ENCODE data around the gene RCOR1. TPM values are rescaled to one million over a fixed set of nuclear protein-coding genes. Genes with fewer than 3 reads are reported as not detected.

RCOR1 gene
- total RNA-seq, 1 donor from 2014 or later: 23.9 TPM

GRCh38 chr14:102722646-102723045 lies 130.2 kb downstream of the RCOR1 start:
- Mint-ChIP-seq H3K27ac (no peak overlapping the region), H3K36me3 (ENCODE audit: low read depth) (peaks cover 65% of the 10 kb centered on the region), H3K4me3 (no peak overlapping the region), H3K9me3 (no peaks in the 10 kb centered on the region), H3K4me1 (ENCODE audit: low read depth) (no peaks in the 10 kb centered on the region), H3K27me3 (ENCODE audit: insufficient read depth) (no peaks in the 10 kb centered on the region)
- no peak for DNase-seq (ENCODE audit: low spot score)
- intact Hi-C loops (cut with micrococcal nuclease): no loop called here

- no peaks in the 10 kb centered on the region for H3K27me3 Mint-ChIP-seq (ENCODE audit: insufficient read depth)
- peaks cover 60% of the 10 kb centered on the region for H3K36me3 Mint-ChIP-seq (ENCODE audit: low read depth)
- DNase-seq (ENCODE audit: low spot score): no peak
- intact Hi-C loops (cut with micrococcal nuclease): no loop called here
- no peak overlapping the region for H3K4me3 Mint-ChIP-seq
- H3K9me3 Mint-ChIP-seq: no peaks in the 10 kb centered on the region
- no peaks in the 10 kb centered on the region for H3K4me1 Mint-ChIP-seq (ENCODE audit: low read depth)
- H3K27ac Mint-ChIP-seq: no peak overlapping the region
Measured at GRCh38 chr14:102723650-102724049, 131.2 kb downstream of the RCOR1 start.

GRCh38 chr14:102726191-102726949 lies 133.9 kb downstream of the RCOR1 start:
- H3K36me3 Mint-ChIP-seq (ENCODE audit: low read depth): peaks cover 46% of the 10 kb centered on the region
- no peaks in the 10 kb centered on the region for H3K9me3 Mint-ChIP-seq
- no peaks in the 10 kb centered on the region for H3K4me1 Mint-ChIP-seq (ENCODE audit: low read depth)
- no peak for DNase-seq (ENCODE audit: low spot score)
- intact Hi-C loops (cut with micrococcal nuclease): no loop called here
- no peaks in the 10 kb centered on the region for H3K27me3 Mint-ChIP-seq (ENCODE audit: insufficient read depth)
- H3K4me3 Mint-ChIP-seq: no peak overlapping the region
- no peak overlapping the region for H3K27ac Mint-ChIP-seq

- Mint-ChIP-seq H3K27ac (no peak overlapping the region), H3K4me3 (no peak overlapping the region), H3K4me1 (ENCODE audit: low read depth) (no peaks in the 10 kb centered on the region), H3K9me3 (no peaks in the 10 kb centered on the region), H3K27me3 (ENCODE audit: insufficient read depth) (no peaks in the 10 kb centered on the region), H3K36me3 (ENCODE audit: low read depth) (peaks cover 36% of the 10 kb centered on the region)
- intact Hi-C loops (cut with micrococcal nuclease): no loop called here
- no peak for DNase-seq (ENCODE audit: low spot score)
Measured at GRCh38 chr14:102727336-102728095, 135.1 kb downstream of the RCOR1 start.

GRCh38 chr14:102728501-102728900 lies 136.1 kb downstream of the RCOR1 start:
- H3K9me3 Mint-ChIP-seq: no peaks in the 10 kb centered on the region
- no peak overlapping the region for H3K27ac Mint-ChIP-seq

GRCh38 chr14:102729268-102729667 lies 136.8 kb downstream of the RCOR1 start:
- intact Hi-C loops (cut with micrococcal nuclease): no loop called here
- no peak for DNase-seq (ENCODE audit: low spot score)
- Mint-ChIP-seq H3K9me3 (no peaks in the 10 kb centered on the region), H3K27me3 (ENCODE audit: insufficient read depth) (no peaks in the 10 kb centered on the region), H3K27ac (no peak overlapping the region), H3K4me1 (ENCODE audit: low read depth) (no peaks in the 10 kb centered on the region), H3K4me3 (no peak overlapping the region), H3K36me3 (ENCODE audit: low read depth) (peaks cover 26% of the 10 kb centered on the region)

More at GRCh38 chr14:102728501-102728900, 136.1 kb downstream of the RCOR1 start:
- peaks cover 32% of the 10 kb centered on the region for H3K36me3 Mint-ChIP-seq (ENCODE audit: low read depth)
- DNase-seq (ENCODE audit: low spot score): no peak
- H3K4me1 Mint-ChIP-seq (ENCODE audit: low read depth): no peaks in the 10 kb centered on the region
- H3K4me3 Mint-ChIP-seq: no peak overlapping the region
- intact Hi-C loops (cut with micrococcal nuclease): no loop called here
- H3K27me3 Mint-ChIP-seq (ENCODE audit: insufficient read depth): no peaks in the 10 kb centered on the region

GRCh38 chr14:102729825-102730224 lies 137.4 kb downstream of the RCOR1 start:
- Mint-ChIP-seq H3K9me3 (no peaks in the 10 kb centered on the region), H3K36me3 (ENCODE audit: low read depth) (peaks cover 23% of the 10 kb centered on the region), H3K27ac (no peak overlapping the region), H3K4me1 (ENCODE audit: low read depth) (no peaks in the 10 kb centered on the region), H3K27me3 (ENCODE audit: insufficient read depth) (no peaks in the 10 kb centered on the region), H3K4me3 (no peak overlapping the region)
- no peak for DNase-seq (ENCODE audit: low spot score)
- intact Hi-C loops (cut with micrococcal nuclease): no loop called here

GRCh38 chr14:102731101-102731870 lies 138.8 kb downstream of the RCOR1 start:
- intact Hi-C loops (cut with micrococcal nuclease): no loop called here
- Mint-ChIP-seq H3K27me3 (ENCODE audit: insufficient read depth) (no peaks in the 10 kb centered on the region), H3K9me3 (no peaks in the 10 kb centered on the region), H3K36me3 (ENCODE audit: low read depth) (peaks cover 13% of the 10 kb centered on the region), H3K4me3 (no peak overlapping the region), H3K4me1 (ENCODE audit: low read depth) (no peaks in the 10 kb centered on the region), H3K27ac (no peak overlapping the region)
- DNase-seq (ENCODE audit: low spot score): no peak

GRCh38 chr14:102731871-102732800 lies 139.7 kb downstream of the RCOR1 start:
- Mint-ChIP-seq H3K4me3 (no peak overlapping the region), H3K27ac (no peak overlapping the region), H3K27me3 (ENCODE audit: insufficient read depth) (no peaks in the 10 kb centered on the region)

GRCh38 chr14:102732924-102733323 lies 140.5 kb downstream of the RCOR1 start:
- Mint-ChIP-seq H3K36me3 (ENCODE audit: low read depth) (peaks cover 4% of the 10 kb centered on the region), H3K27ac (no peak overlapping the region)
- intact Hi-C loops (cut with micrococcal nuclease): no loop called here

More at GRCh38 chr14:102731871-102732800, 139.7 kb downstream of the RCOR1 start:
- intact Hi-C loops (cut with micrococcal nuclease): no loop called here
- Mint-ChIP-seq H3K9me3 (no peaks in the 10 kb centered on the region), H3K36me3 (ENCODE audit: low read depth) (peaks cover 7% of the 10 kb centered on the region), H3K4me1 (ENCODE audit: low read depth) (no peaks in the 10 kb centered on the region)
- DNase-seq (ENCODE audit: low spot score): no peak

GRCh38 chr14:102733326-102733725 lies 140.9 kb downstream of the RCOR1 start:
- Mint-ChIP-seq H3K9me3 (no peaks in the 10 kb centered on the region), H3K4me1 (ENCODE audit: low read depth) (no peaks in the 10 kb centered on the region), H3K27me3 (ENCODE audit: insufficient read depth) (no peaks in the 10 kb centered on the region), H3K4me3 (no peak overlapping the region), H3K27ac (no peak overlapping the region), H3K36me3 (ENCODE audit: low read depth) (peaks cover 4% of the 10 kb centered on the region)
- no peak for DNase-seq (ENCODE audit: low spot score)
- intact Hi-C loops (cut with micrococcal nuclease): no loop called here

More at GRCh38 chr14:102732924-102733323, 140.5 kb downstream of the RCOR1 start:
- no peaks in the 10 kb centered on the region for H3K27me3 Mint-ChIP-seq (ENCODE audit: insufficient read depth)
- no peaks in the 10 kb centered on the region for H3K9me3 Mint-ChIP-seq
- no peak for DNase-seq (ENCODE audit: low spot score)
- H3K4me3 Mint-ChIP-seq: no peak overlapping the region
- no peaks in the 10 kb centered on the region for H3K4me1 Mint-ChIP-seq (ENCODE audit: low read depth)

GRCh38 chr14:102734436-102734835 lies 142.0 kb downstream of the RCOR1 start:
- no peak overlapping the region for H3K4me3 Mint-ChIP-seq
- DNase-seq (ENCODE audit: low spot score): no peak
- no peaks in the 10 kb centered on the region for H3K9me3 Mint-ChIP-seq
- no peak overlapping the region for H3K27ac Mint-ChIP-seq
- H3K36me3 Mint-ChIP-seq (ENCODE audit: low read depth): no peaks in the 10 kb centered on the region
- intact Hi-C loops (cut with micrococcal nuclease): no loop called here
- no peaks in the 10 kb centered on the region for H3K27me3 Mint-ChIP-seq (ENCODE audit: insufficient read depth)
- H3K4me1 Mint-ChIP-seq (ENCODE audit: low read depth): no peaks in the 10 kb centered on the region
